Measurements from ENCODE around the gene AASDHPPT.

- TF ChIP-seq CTCF (IDR thresholded peaks at IDR 0.05; ENCODE audit: poor library complexity): no peak
- no peak for TF ChIP-seq EZH2 (IDR thresholded peaks at IDR 0.05; ENCODE audit: borderline replicate concordance)
Measured at GRCh38 chr11:106092446-106092845, 15.0 kb downstream of the AASDHPPT start.

Measured in hepatocyte (in vitro differentiated cells).